Stomach (tissue), 9 donors: Measurements from ENCODE around the gene IL13. TPM values are rescaled to one million over a fixed set of nuclear protein-coding genes. Genes with fewer than 3 reads are reported as not detected.

Source experiments
- DNase-seq, 2 donors: peaks; one replicate each; pipeline versions ENCODE4 v3.0.0 to v3.0.0-alpha.2; 2013 to 2019
- H3K27ac ChIP-seq, 5 donors: fragments of 200-600 bp in 4 of 5; sonication (generic) in 4 of 5; one replicate each; pipeline ENCODE4 v1.5.1; 2013 to 2019; ENCODE audit warnings: mild to moderate bottlenecking in 1 of 5, moderate library complexity in 1 of 5
- H3K27me3 ChIP-seq, 3 donors: fragments of 200-600 bp; sonication (generic); one replicate each; pipeline ENCODE4 v1.5.1; 2017 to 2019; ENCODE audit warnings: mixed run types in 1 of 3
- H3K36me3 ChIP-seq, 4 donors: fragments of 200-600 bp; sonication (generic); 1 replicate in 3 of 4; 2 replicates in 1 of 4; pipeline ENCODE4 v1.5.1; 2016 to 2019
- H3K4me1 ChIP-seq, 4 donors: fragments of 200-600 bp; sonication (generic); one replicate each; pipeline ENCODE4 v1.5.1; 2016 to 2019
- H3K4me3 ChIP-seq, 4 donors: fragments of 200-600 bp; sonication (generic) in 3 of 4; one replicate each; pipeline ENCODE4 v1.5.1; 2016 to 2019; ENCODE audit warnings: mild to moderate bottlenecking in 1 of 4
- H3K9me3 ChIP-seq, 4 donors: fragments of 200-600 bp; sonication (generic); one replicate each; pipeline ENCODE4 v1.5.1; 2016 to 2019
- EP300 ChIP-seq: sonication (generic); formaldehyde crosslinking; IDR thresholded peaks from one replicate; pipeline ENCODE4 v1.6.1; 2017; ENCODE audit warnings: antibody characterized with exemption
- POLR2A ChIP-seq, 4 donors: fragments of 450-650 bp; IDR thresholded peaks; one replicate each; pipeline ENCODE4 v1.6.1; 2016; ENCODE audit warnings: antibody characterized with exemption in 4 of 4, control low read depth in 2 of 4, mild to moderate bottlenecking in 1 of 4, moderate library complexity in 1 of 4
- POLR2AphosphoS5 ChIP-seq, 3 donors: sonication (generic); formaldehyde crosslinking; IDR thresholded peaks; one replicate each; pipeline ENCODE4 v1.6.1; 2016; ENCODE audit warnings: antibody characterized with exemption in 3 of 3
- WGBS, 5 donors: extraction: QIAGEN DNeasy Blood & Tissue Kit in 3 of 5; methylation state at CpG; one replicate each; pipeline versions ENCODE4 v1.1.5 to v1.1.7; 2013 to 2018; 5-methylcytosine and 5-hydroxymethylcytosine counted together
- intact Hi-C: fragments of 100-400 bp; cut with DNase I; formaldehyde crosslinking; loops from one replicate; pipeline ENCODE4 v1.15.1; 2023; ENCODE audit warnings: low total_unique reads
- polyA plus RNA-seq, 3 donors: library from polyadenylated mRNA; stranded (reverse); fragments of 200-250 nt; gene quantifications; one replicate each; pipeline ENCODE4 v1.2.3, GENCODE V29; 2013
- total RNA-seq, 5 donors: library from RNA; depleted of rRNA; stranded (reverse); fragments of >200 nt; gene quantifications; one replicate each; pipeline versions ENCODE4 v1.1.0 to v1.2.3, GENCODE V29; 2014 to 2016
- TF ChIP-seq, protein P1 (sequence below), 7 experiments: fragments of 450-650 bp in 4 of 7; fragments of 200-600 bp in 3 of 7; sonication (generic) in 3 of 7; IDR thresholded peaks; one replicate each; pipeline ENCODE4 v1.5.1; 2016 to 2019; ENCODE audit warnings: antibody characterized with exemption in 7 of 7, control low read depth in 2 of 7, mild to moderate bottlenecking in 1 of 7
- donor health status: healthy with polysubstance abuse.
- donor health status: Bipolar disorder and iron deficiency.
- donor health status: healthy.

IL13 gene
- total and polyA plus RNA-seq, 8 donors = 0.55 TPM; not detected in 7

DNA sequence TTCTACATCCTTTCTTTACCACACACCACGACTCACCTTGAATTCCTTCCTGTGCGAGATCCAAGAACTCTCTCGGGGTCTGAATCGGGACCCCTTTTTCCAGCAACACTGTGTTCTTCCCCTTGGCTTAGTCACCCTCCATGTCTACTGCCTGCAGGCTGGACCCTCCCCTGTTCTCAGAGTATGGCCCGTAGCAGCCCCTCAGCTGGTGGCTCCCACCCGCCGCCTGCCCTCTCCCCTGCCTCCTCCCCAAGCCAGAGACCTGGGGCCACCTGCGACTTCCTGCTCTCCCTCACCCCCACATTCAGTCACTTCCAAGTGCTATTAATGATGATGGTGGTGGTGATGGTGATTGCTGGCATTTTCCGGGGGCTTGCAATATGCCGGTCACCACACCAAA, 9.3 kb downstream of the IL13 start:
- Histone ChIP-seq H3K27ac (no peak overlapping the region), H3K4me3 (no peak overlapping the region), H3K4me1 (peaks cover 0 to 12% (median 10%) of the 10 kb centered on the region in 4 donors), H3K36me3 (no peaks in the 10 kb centered on the region), H3K27me3 (no peaks in the 10 kb centered on the region), H3K9me3 (no peaks in the 10 kb centered on the region)
- 88 to 92% (median 90%) methylated on average over 10 of the region's 10 CpGs for WGBS, 5 donors
- TF ChIP-seq, protein P1, sequence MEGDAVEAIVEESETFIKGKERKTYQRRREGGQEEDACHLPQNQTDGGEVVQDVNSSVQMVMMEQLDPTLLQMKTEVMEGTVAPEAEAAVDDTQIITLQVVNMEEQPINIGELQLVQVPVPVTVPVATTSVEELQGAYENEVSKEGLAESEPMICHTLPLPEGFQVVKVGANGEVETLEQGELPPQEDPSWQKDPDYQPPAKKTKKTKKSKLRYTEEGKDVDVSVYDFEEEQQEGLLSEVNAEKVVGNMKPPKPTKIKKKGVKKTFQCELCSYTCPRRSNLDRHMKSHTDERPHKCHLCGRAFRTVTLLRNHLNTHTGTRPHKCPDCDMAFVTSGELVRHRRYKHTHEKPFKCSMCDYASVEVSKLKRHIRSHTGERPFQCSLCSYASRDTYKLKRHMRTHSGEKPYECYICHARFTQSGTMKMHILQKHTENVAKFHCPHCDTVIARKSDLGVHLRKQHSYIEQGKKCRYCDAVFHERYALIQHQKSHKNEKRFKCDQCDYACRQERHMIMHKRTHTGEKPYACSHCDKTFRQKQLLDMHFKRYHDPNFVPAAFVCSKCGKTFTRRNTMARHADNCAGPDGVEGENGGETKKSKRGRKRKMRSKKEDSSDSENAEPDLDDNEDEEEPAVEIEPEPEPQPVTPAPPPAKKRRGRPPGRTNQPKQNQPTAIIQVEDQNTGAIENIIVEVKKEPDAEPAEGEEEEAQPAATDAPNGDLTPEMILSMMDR (IDR thresholded peaks at IDR 0.05) = no peak
- no peak for TF ChIP-seq EP300
- TF ChIP-seq POLR2A (IDR thresholded peaks at IDR 0.05) = no peak
- no peak for TF ChIP-seq POLR2AphosphoS5 (IDR thresholded peaks at IDR 0.05)
- intact Hi-C loops = no loop called here
- no peak for DNase-seq

GRCh38 chr5:132667761-132668705, 10.1 kb downstream of the IL13 start:
- H3K27ac ChIP-seq = no peak overlapping the region
- H3K36me3 ChIP-seq = no peaks in the 10 kb centered on the region
- 85 to 92% (median 88%) methylated on average over 15 to 22 of the region's 22 CpGs for WGBS, 5 donors
- intact Hi-C loops = no loop called here
- DNase-seq = peak in 1 of 2 donors; percentile 11
- no peaks in the 10 kb centered on the region for H3K27me3 ChIP-seq
- no peak for TF ChIP-seq POLR2A (IDR thresholded peaks at IDR 0.05)
- peaks cover 0 to 10% (median 7%) of the 10 kb centered on the region in 4 donors for H3K4me1 ChIP-seq
- H3K9me3 ChIP-seq = no peaks in the 10 kb centered on the region
- H3K4me3 ChIP-seq = no peak overlapping the region

- WGBS, 5 donors = 88 to 98% (median 92%) methylated on average over 11 to 14 of the region's 14 CpGs
- no peak for DNase-seq
- intact Hi-C loops = no loop called here
- TF ChIP-seq EP300 (no peak), POLR2A (IDR thresholded peaks at IDR 0.05) (no peak)
- H3K4me1 ChIP-seq = peaks cover 0 to 3% (median under 1%) of the 10 kb centered on the region in 4 donors
- no peak overlapping the region for H3K4me3 ChIP-seq
- H3K36me3 ChIP-seq = no peaks in the 10 kb centered on the region
- H3K27ac ChIP-seq = no peak overlapping the region
- no peaks in the 10 kb centered on the region for H3K9me3 ChIP-seq
- no peaks in the 10 kb centered on the region for H3K27me3 ChIP-seq
Measured at GRCh38 chr5:132668706-132669454, 10.9 kb downstream of the IL13 start.

DNA sequence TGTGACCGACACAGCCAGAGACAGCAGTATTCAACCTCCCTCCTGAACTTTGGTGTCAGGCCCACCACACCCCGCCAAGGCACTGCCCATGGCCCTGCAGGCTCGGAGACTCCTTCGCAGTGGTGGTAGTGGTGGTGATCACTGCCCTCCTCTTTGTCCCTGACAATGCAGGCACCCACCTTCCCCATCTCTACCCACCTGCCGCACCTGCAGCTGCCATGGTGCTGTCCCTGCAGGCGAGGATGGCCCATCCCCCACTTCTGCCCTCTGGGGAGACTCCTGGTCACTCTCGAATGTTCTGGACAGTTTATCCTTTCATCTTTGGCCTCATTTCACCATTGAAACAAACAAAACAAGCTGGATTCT, 11.5 kb downstream of the IL13 start:
- peak in 1 of 2 donors; percentile 3 for DNase-seq
- Histone ChIP-seq H3K9me3 (no peaks in the 10 kb centered on the region), H3K36me3 (no peaks in the 10 kb centered on the region), H3K27ac (no peak overlapping the region), H3K4me3 (no peak overlapping the region), H3K27me3 (no peaks in the 10 kb centered on the region), H3K4me1 (peaks cover 0 to 6% (median 5%) of the 10 kb centered on the region in 4 donors)
- intact Hi-C loops = no loop called here
- TF ChIP-seq, protein P1 (IDR thresholded peaks at IDR 0.05) = no peak
- no peak for TF ChIP-seq POLR2AphosphoS5 (IDR thresholded peaks at IDR 0.05)
- no peak for TF ChIP-seq EP300
- TF ChIP-seq POLR2A (IDR thresholded peaks at IDR 0.05) = no peak
- 81 to 91% (median 86%) methylated on average over 7 of the region's 7 CpGs for WGBS, 5 donors

GRCh38 chr5:132669966-132670882, 12.3 kb downstream of the IL13 start:
- TF ChIP-seq POLR2AphosphoS5 (IDR thresholded peaks at IDR 0.05) (no peak), EP300 (no peak), POLR2A (IDR thresholded peaks at IDR 0.05) (no peak)
- TF ChIP-seq, protein P1 (IDR thresholded peaks at IDR 0.05) = no peak
- H3K27ac ChIP-seq = no peak overlapping the region
- H3K27me3 ChIP-seq = no peaks in the 10 kb centered on the region
- no peak overlapping the region for H3K4me3 ChIP-seq
- H3K36me3 ChIP-seq = no peaks in the 10 kb centered on the region
- peaks cover 5 to 14% (median 9%) of the 10 kb centered on the region in 4 donors for H3K4me1 ChIP-seq
- intact Hi-C loops = no loop called here
- no peak for DNase-seq
- WGBS, 5 donors = 84 to 91% (median 90%) methylated on average over 16 of the region's 16 CpGs
- no peaks in the 10 kb centered on the region for H3K9me3 ChIP-seq
